ENCODE results near the gene COBLL1.

DNA sequence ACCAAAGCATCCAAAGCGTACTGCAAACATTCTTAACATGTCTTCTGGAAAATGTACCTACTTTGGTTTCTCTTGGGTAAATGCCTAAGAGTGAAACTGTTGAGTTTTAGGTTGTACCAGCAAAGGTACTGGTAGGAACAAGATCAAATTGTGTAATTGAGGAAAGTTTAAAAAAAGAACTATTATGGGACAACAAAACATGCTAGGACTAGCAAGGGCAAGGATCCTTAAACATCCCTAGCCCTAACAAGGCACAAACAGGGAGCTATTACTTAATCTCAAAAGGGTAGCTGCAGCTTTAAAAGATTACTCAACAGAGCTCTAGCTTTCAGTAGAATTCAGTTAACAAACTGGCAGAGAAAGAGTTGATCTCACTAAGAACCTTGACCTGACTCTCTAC is 164.4 kb downstream of the COBLL1 start:
- TF ChIP-seq, protein P1, sequence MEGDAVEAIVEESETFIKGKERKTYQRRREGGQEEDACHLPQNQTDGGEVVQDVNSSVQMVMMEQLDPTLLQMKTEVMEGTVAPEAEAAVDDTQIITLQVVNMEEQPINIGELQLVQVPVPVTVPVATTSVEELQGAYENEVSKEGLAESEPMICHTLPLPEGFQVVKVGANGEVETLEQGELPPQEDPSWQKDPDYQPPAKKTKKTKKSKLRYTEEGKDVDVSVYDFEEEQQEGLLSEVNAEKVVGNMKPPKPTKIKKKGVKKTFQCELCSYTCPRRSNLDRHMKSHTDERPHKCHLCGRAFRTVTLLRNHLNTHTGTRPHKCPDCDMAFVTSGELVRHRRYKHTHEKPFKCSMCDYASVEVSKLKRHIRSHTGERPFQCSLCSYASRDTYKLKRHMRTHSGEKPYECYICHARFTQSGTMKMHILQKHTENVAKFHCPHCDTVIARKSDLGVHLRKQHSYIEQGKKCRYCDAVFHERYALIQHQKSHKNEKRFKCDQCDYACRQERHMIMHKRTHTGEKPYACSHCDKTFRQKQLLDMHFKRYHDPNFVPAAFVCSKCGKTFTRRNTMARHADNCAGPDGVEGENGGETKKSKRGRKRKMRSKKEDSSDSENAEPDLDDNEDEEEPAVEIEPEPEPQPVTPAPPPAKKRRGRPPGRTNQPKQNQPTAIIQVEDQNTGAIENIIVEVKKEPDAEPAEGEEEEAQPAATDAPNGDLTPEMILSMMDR (IDR thresholded peaks at IDR 0.05; ENCODE audit: borderline replicate concordance, extremely low read depth, low read length, poor library complexity, severe bottlenecking): no peak
- TF ChIP-seq EZH2 (IDR thresholded peaks at IDR 0.05; ENCODE audit: borderline replicate concordance, low read depth, low read length, severe bottlenecking): no peak

Data from DND-41 (cell line).